Smooth muscle cell (in vitro differentiated cells): Measurements from ENCODE around the gene NFATC2. TPM values are rescaled to one million over a fixed set of nuclear protein-coding genes. Genes with fewer than 3 reads are reported as not detected.

Experiments used
- DNase-seq: peaks from one replicate; lab custom pipeline; 2025; ENCODE audit not compliant: unreplicated experiment; lab: John Stamatoyannopoulos, UW
- H2AFZ ChIP-seq: fragments of 200-600 bp; sonication (generic); 2 replicates; pipeline ENCODE4 v1.6.0; 2016; ENCODE audit warnings: antibody characterized with exemption, low read depth, mild to moderate bottlenecking
- H3F3A ChIP-seq: fragments of 200-600 bp; sonication (generic); 2 replicates; pipeline ENCODE4 v1.6.0; 2017; ENCODE audit warnings: antibody characterized with exemption, low read depth
- H3K27ac ChIP-seq: fragments of 200-600 bp; sonication (generic); 2 replicates; pipeline ENCODE4 v1.5.1; 2016; ENCODE audit warnings: low read depth, mild to moderate bottlenecking
- H3K27me3 ChIP-seq: fragments of 200-600 bp; sonication (generic); 2 replicates; pipeline ENCODE4 v1.6.1; 2016; ENCODE audit warnings: low read depth, mild to moderate bottlenecking
- H3K36me3 ChIP-seq: fragments of 200-600 bp; sonication (generic); 2 replicates; pipeline ENCODE4 v1.5.1; 2016; ENCODE audit warnings: low read depth
- H3K4me1 ChIP-seq: fragments of 200-600 bp; sonication (generic); 2 replicates; pipeline ENCODE4 v1.5.1; 2016; ENCODE audit warnings: low read depth
- H3K4me2 ChIP-seq: fragments of 200-600 bp; sonication (generic); 2 replicates; pipeline ENCODE4 v1.6.0; 2016; ENCODE audit warnings: mild to moderate bottlenecking
- H3K4me3 ChIP-seq: fragments of 200-600 bp; sonication (generic); 2 replicates; pipeline ENCODE4 v1.5.1; 2016; ENCODE audit warnings: mild to moderate bottlenecking
- H3K79me2 ChIP-seq: fragments of 200-600 bp; sonication (generic); 2 replicates; pipeline ENCODE4 v1.6.0; 2016; ENCODE audit warnings: low read depth, mild to moderate bottlenecking
- H3K9ac ChIP-seq: fragments of 200-600 bp; sonication (generic); 2 replicates; pipeline ENCODE4 v1.6.0; 2016; ENCODE audit warnings: low read depth
- H3K9me3 ChIP-seq: fragments of 200-600 bp; sonication (generic); replicated peaks from 2 replicates; pipeline ENCODE4 v1.5.1; 2016; ENCODE audit warnings: low read depth
- H4K20me1 ChIP-seq: fragments of 200-600 bp; sonication (generic); 2 replicates; pipeline ENCODE4 v1.6.0; 2016; ENCODE audit warnings: low read depth
- WGBS: methylation state at CpG from one replicate; pipeline ENCODE4 v1.1.7; 2016; ENCODE audit warnings: low lambda C conversion rate; 5-methylcytosine and 5-hydroxymethylcytosine counted together
- polyA plus RNA-seq: library from polyadenylated mRNA; unstranded; fragments of >200 nt; fragmentation: Nextera tagmentation; extraction: Ambion mirVana; gene quantifications from 2 replicates; pipeline ENCODE4 v1.2.1, GENCODE V29; 2016
- total RNA-seq: library from RNA; depleted of rRNA; stranded (reverse); fragments of >200 nt; gene quantifications from 2 replicates; pipeline ENCODE4 v1.2.3, GENCODE V29; 2014
- TF ChIP-seq, protein P1 (sequence below): fragments of 200-600 bp; sonication (generic); IDR thresholded peaks from 2 replicates; pipeline ENCODE4 v1.5.1; 2017; ENCODE audit warnings: borderline replicate concordance, mild to moderate bottlenecking, antibody characterized with exemption; ENCODE audit not compliant: insufficient read depth, poor library complexity, severe bottlenecking

The NFATC2 gene
- total and polyA plus RNA-seq, 2 experiments from 2014 or later, result 5.8 to 8.4 TPM

DNA sequence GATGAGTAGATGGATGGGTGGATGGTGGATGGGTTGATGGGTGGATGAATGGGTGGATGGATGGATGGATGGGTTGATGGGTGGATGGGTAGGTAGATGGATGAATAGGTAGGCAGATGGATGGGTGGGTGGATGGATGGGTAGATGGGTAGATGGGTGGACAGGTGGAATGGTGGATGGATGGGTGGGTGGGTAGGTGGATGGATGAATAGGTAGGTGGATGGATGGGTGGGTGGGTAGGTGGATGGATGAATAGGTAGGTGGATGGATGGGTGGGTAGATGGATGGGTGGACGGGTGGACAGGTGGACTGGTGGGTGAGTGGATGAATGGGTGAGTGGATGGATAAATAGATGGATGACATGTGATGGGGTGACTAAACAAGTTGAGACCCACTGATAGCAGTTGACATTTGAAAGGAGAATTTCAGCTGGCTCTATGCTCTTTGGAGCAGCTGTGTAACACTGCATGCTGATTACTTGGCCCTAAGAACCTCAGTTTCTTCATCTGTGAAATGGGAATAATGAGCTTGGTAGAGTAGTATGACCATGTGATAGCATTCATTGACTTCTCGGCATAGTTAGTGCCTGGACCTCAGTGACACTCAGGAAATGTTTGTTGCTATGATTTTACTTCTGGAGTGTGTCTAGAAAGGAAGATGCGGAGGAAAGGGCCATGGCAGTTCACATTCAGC lies 184.3 kb downstream of the NFATC2 start:
- no peak overlapping the region for H3K9ac ChIP-seq
- no peak for DNase-seq
- TF ChIP-seq, protein P1, sequence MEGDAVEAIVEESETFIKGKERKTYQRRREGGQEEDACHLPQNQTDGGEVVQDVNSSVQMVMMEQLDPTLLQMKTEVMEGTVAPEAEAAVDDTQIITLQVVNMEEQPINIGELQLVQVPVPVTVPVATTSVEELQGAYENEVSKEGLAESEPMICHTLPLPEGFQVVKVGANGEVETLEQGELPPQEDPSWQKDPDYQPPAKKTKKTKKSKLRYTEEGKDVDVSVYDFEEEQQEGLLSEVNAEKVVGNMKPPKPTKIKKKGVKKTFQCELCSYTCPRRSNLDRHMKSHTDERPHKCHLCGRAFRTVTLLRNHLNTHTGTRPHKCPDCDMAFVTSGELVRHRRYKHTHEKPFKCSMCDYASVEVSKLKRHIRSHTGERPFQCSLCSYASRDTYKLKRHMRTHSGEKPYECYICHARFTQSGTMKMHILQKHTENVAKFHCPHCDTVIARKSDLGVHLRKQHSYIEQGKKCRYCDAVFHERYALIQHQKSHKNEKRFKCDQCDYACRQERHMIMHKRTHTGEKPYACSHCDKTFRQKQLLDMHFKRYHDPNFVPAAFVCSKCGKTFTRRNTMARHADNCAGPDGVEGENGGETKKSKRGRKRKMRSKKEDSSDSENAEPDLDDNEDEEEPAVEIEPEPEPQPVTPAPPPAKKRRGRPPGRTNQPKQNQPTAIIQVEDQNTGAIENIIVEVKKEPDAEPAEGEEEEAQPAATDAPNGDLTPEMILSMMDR, result no peak

GRCh38 chr20:51357543-51357942 lies 185.0 kb downstream of the NFATC2 start:
- no peaks in the 10 kb centered on the region for H3K79me2 ChIP-seq
- no peak overlapping the region for H3K4me3 ChIP-seq
- no peak overlapping the region for H3K9ac ChIP-seq
- H2AFZ ChIP-seq, result no peak overlapping the region
- H3K27me3 ChIP-seq, result no peaks in the 10 kb centered on the region
- TF ChIP-seq, protein P1, result no peak
- H3K4me1 ChIP-seq, result peaks cover 7% of the 10 kb centered on the region
- peaks cover 7% of the 10 kb centered on the region for H3F3A ChIP-seq
- H4K20me1 ChIP-seq, result no peaks in the 10 kb centered on the region
- 79% methylated on average over 1 of the region's 1 CpG for WGBS
- no peak overlapping the region for H3K4me2 ChIP-seq
- H3K9me3 ChIP-seq, result no peaks in the 10 kb centered on the region
- no peak overlapping the region for H3K27ac ChIP-seq
- no peaks in the 10 kb centered on the region for H3K36me3 ChIP-seq
- no peak for DNase-seq

More for the DNA sequence above, 184.3 kb downstream of the NFATC2 start:
- H3K27me3 ChIP-seq, result no peaks in the 10 kb centered on the region
- H2AFZ ChIP-seq, result no peak overlapping the region
- no peaks in the 10 kb centered on the region for H3K79me2 ChIP-seq
- 80% methylated on average over 3 of the region's 3 CpGs for WGBS
- H3K9me3 ChIP-seq, result no peaks in the 10 kb centered on the region
- H3K4me1 ChIP-seq, result peaks cover 7% of the 10 kb centered on the region
- peaks cover 4% of the 10 kb centered on the region for H3F3A ChIP-seq
- no peak overlapping the region for H3K4me2 ChIP-seq
- no peak overlapping the region for H3K4me3 ChIP-seq
- H4K20me1 ChIP-seq, result no peaks in the 10 kb centered on the region
- no peak overlapping the region for H3K27ac ChIP-seq
- no peaks in the 10 kb centered on the region for H3K36me3 ChIP-seq

DNA sequence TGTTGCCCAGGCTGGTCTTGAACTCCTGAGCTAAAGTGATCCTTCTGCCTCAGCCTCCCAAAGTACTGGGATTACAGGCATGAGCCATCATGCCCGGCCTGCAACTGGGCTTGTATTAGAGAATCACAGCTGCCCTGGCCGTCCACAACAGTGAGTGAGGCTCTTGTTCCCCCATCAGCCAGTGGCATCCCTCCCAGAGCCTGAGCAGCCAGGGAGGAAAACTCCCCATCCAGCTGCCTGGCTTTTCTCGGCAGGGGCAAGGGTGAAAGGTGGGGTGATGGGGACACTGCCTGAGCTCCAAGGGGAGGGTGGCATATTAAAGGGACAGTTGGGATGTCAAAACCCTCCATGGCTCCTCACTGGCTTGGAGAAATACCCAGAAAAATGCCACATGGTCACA lies 185.6 kb downstream of the NFATC2 start:
- Histone ChIP-seq H3K4me2 (no peak overlapping the region), H3K27me3 (no peaks in the 10 kb centered on the region), H3K79me2 (no peaks in the 10 kb centered on the region), H3K4me1 (peaks cover 7% of the 10 kb centered on the region), H3K9me3 (no peaks in the 10 kb centered on the region), H3K27ac (no peak overlapping the region), H4K20me1 (no peaks in the 10 kb centered on the region), H3K36me3 (no peaks in the 10 kb centered on the region), H3K9ac (no peak overlapping the region), H2AFZ (no peak overlapping the region), H3F3A (peaks cover 7% of the 10 kb centered on the region), H3K4me3 (no peak overlapping the region)
- no peak for DNase-seq
- 82% methylated on average over 3 of the region's 3 CpGs for WGBS
- TF ChIP-seq, protein P1, result no peak
